A673 (cell line): ENCODE data around the gene LRRC37B. TPM values are rescaled to one million over a fixed set of nuclear protein-coding genes. Genes with fewer than 3 reads are reported as not detected.
"Not testable (repeated sequence)": the region's sequence is repeated elsewhere in the genome, so short reads cannot be mapped to it uniquely, and the experiment has no call there.

ENCODE experiments used
- BruUV-seq: library from RNA; stranded (reverse); fragments of 400-500 nt; replicated peaks from 2 replicates; lab custom pipeline; 2021; lab: Mats Ljungman, UMichigan
- CTCF ChIA-PET: fragments of 300-600 bp; sonication (Branson Sonifier 250); formaldehyde crosslinking; loops from one replicate; lab custom pipeline; 2022; ENCODE audit warnings: antibody characterized with exemption; lab: Charles Lee
- POLR2A ChIA-PET: fragments of 300-600 bp; sonication (Branson Sonifier 250); formaldehyde crosslinking; loops from one replicate; lab custom pipeline; 2022; ENCODE audit warnings: antibody characterized with exemption; ENCODE audit not compliant: low non-redundant PET; lab: Charles Lee
- DNase-seq: peaks from one replicate; pipeline ENCODE4 v3.0.0-alpha.2; 2015; ENCODE audit warnings: low spot score
- H3K27ac ChIP-seq: fragments of 200-600 bp; sonication (generic); 2 replicates; pipeline ENCODE4 v1.5.1; 2016; ENCODE audit warnings: mixed run types, low read depth, mild to moderate bottlenecking, mixed read lengths, antibody characterized with exemption, low read length; ENCODE audit not compliant: poor library complexity, severe bottlenecking
- H3K27me3 ChIP-seq: fragments of 200-600 bp; sonication (generic); replicated peaks from 2 replicates; pipeline ENCODE4 v1.6.1; 2017; ENCODE audit warnings: mixed run types, low read depth, mild to moderate bottlenecking, mixed read lengths, antibody characterized with exemption, low read length; ENCODE audit not compliant: insufficient read depth, poor library complexity
- H3K36me3 ChIP-seq: fragments of 200-600 bp; sonication (generic); 2 replicates; pipeline ENCODE4 v1.6.1; 2016; ENCODE audit warnings: mixed run types, mild to moderate bottlenecking, mixed read lengths, antibody characterized with exemption, low read length; ENCODE audit not compliant: insufficient read depth, poor library complexity, severe bottlenecking
- H3K4me1 ChIP-seq: fragments of 200-600 bp; sonication (generic); 2 replicates; pipeline ENCODE4 v1.6.1; 2017; ENCODE audit warnings: mixed run types, mild to moderate bottlenecking, mixed read lengths, antibody characterized with exemption, low read length; ENCODE audit not compliant: insufficient read depth, poor library complexity, severe bottlenecking
- H3K4me3 ChIP-seq: fragments of 200-600 bp; sonication (generic); 2 replicates; pipeline ENCODE4 v1.5.1; 2016; ENCODE audit warnings: low read depth, mixed run types, mild to moderate bottlenecking, mixed read lengths, low read length; ENCODE audit not compliant: poor library complexity, severe bottlenecking
- H3K9me3 ChIP-seq: fragments of 200-600 bp; sonication (generic); 2 replicates; pipeline ENCODE4 v1.6.1; 2016; ENCODE audit warnings: mixed run types, low read depth, mild to moderate bottlenecking, mixed read lengths, antibody characterized with exemption, low read length; ENCODE audit not compliant: poor library complexity, severe bottlenecking
- CTCF ChIP-seq: fragments of 300-800, 200-600 bp; sonication (generic); conservative IDR thresholded peaks from 2 replicates; pipeline ENCODE4 v1.5.1; 2017; ENCODE audit warnings: low read depth, mild to moderate bottlenecking, antibody characterized with exemption, low read length, moderate library complexity, mixed read lengths
- EZH2 ChIP-seq: fragments of 200-600 bp; sonication (generic); IDR thresholded peaks from 2 replicates; pipeline ENCODE4 v1.6.1; 2017; ENCODE audit warnings: borderline replicate concordance, low read depth, mild to moderate bottlenecking, mixed read lengths, antibody characterized with exemption, low read length; ENCODE audit not compliant: poor library complexity, severe bottlenecking
- intact Hi-C: fragments of 100-400 bp; cut with micrococcal nuclease; formaldehyde crosslinking; loops from one replicate; pipeline ENCODE4 v1.10.0; 2022; ENCODE audit not compliant: unreplicated experiment
- total RNA-seq: library from RNA; stranded (reverse); gene quantifications from 2 replicates; pipeline ENCODE4 v1.2.3, GENCODE V29; 2021

Gene LRRC37B
- total RNA-seq, 1 experiment from 2014 or later: 14.2 TPM

- H3K4me3 ChIP-seq: no peak overlapping the region
- DNase-seq: no peak
- POLR2A ChIA-PET: no interaction called here
- CTCF ChIA-PET: interaction anchor here (0.6 kb wide), 1 partner anchor 13 kb away, joined by 3 read pairs; the partner anchor contains the start of gene LRRC37B
- no TSS peak for BruUV-seq
- no peaks in the 10 kb centered on the region for H3K27me3 ChIP-seq
- no peaks in the 10 kb centered on the region for H3K4me1 ChIP-seq
- H3K9me3 ChIP-seq: no peaks in the 10 kb centered on the region
- H3K27ac ChIP-seq: no peak overlapping the region
- intact Hi-C loops: no loop called here
- TF ChIP-seq EZH2 (no peak), CTCF (no peak)
- H3K36me3 ChIP-seq: no peaks in the 10 kb centered on the region
Observed at GRCh38 chr17:32019228-32019627, 12.0 kb downstream of the LRRC37B start.

DNA sequence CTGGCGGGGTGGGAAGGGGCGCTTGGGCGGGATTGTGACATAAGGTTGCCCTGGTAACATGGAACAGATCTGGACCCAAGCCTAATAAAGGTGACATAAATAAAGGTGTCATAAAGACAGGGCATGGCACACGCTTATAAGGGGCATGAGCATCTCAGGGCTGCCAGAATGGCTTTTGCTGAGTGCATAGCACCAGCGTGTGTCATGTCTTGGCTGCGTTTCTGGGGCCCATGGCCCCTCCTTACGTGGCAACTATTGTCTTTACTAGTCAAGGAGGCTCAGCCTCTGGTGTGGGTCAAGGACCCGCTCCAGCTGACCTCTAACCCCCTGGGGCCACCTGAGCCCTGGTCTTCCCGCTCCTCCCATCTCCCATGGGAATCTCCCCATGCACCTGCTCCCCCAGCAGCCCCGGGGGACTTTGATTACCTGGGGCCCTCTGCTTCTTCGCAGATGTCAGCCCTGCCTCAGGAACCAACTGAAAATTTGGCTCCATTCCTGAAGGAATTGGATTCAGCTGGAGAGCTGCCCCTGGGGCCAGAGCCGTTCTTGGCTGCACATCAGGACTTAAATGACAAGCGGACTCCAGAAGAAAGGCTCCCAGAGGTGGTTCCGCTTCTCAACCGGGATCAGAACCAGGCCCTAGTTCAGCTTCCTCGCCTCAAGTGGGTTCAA lies 13.9 kb downstream of the LRRC37B start:
- DNase-seq: no peak
- Histone ChIP-seq H3K4me3 (no peak overlapping the region), H3K36me3 (no peaks in the 10 kb centered on the region), H3K27me3 (no peaks in the 10 kb centered on the region), H3K4me1 (no peaks in the 10 kb centered on the region), H3K27ac (no peak overlapping the region), H3K9me3 (no peaks in the 10 kb centered on the region)
- CTCF ChIA-PET: no interaction called here
- intact Hi-C loops: no loop called here
- POLR2A ChIA-PET: no interaction called here
- TF ChIP-seq CTCF: no peak
- TF ChIP-seq EZH2: no peak
- no TSS peak for BruUV-seq

GRCh38 chr17:32021615-32021955 lies 14.4 kb downstream of the LRRC37B start:
- BruUV-seq: no TSS peak
- POLR2A ChIA-PET: no interaction called here
- Histone ChIP-seq H3K9me3 (no peaks in the 10 kb centered on the region), H3K27me3 (no peaks in the 10 kb centered on the region), H3K4me3 (no peak overlapping the region), H3K27ac (no peak overlapping the region), H3K36me3 (no peaks in the 10 kb centered on the region), H3K4me1 (no peaks in the 10 kb centered on the region)
- CTCF ChIA-PET: no interaction called here
- no peak for DNase-seq
- intact Hi-C loops: no loop called here
- TF ChIP-seq CTCF (no peak), EZH2 (no peak)

DNA sequence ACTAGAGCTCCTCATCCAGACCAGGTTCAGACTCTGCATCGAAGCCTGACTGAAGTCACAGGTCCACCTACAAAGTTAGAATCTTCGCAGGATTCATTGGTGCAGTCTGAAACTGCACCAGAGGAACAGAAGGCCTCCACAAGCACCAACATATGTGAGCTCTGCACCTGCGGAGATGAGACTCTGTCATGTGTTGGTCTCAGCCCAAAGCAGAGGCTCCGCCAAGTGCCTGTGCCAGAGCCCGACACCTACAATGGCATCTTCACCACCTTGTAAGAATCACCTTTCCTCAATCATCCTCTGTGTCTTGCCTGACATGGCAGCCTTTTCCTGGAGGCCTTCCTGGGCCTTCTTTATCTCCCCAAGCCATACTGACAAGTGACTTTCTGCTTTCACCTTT lies 15.4 kb downstream of the LRRC37B start:
- H3K27ac ChIP-seq, H3K4me1 ChIP-seq, POLR2A ChIA-PET, H3K4me3 ChIP-seq, DNase-seq, H3K27me3 ChIP-seq, H3K9me3 ChIP-seq, CTCF ChIA-PET, H3K36me3 ChIP-seq, BruUV-seq, intact Hi-C loops: not testable (repeated sequence)

- CTCF ChIA-PET, intact Hi-C loops, DNase-seq, H3K36me3 ChIP-seq, H3K9me3 ChIP-seq, H3K4me1 ChIP-seq, POLR2A ChIA-PET, H3K27me3 ChIP-seq, H3K27ac ChIP-seq, BruUV-seq, H3K4me3 ChIP-seq: not testable (repeated sequence)
Observed at GRCh38 chr17:32027271-32027670, 20.1 kb downstream of the LRRC37B start.
